Measurements from ENCODE around the gene ALDH1L1.

Gene ALDH1L1

GRCh38 chr3:126056681-126057500 lies 123.5 kb downstream of the ALDH1L1 start:
- no peak overlapping the region for H3K9ac ChIP-seq (ENCODE audit: low read length)
- H3K27ac ChIP-seq (ENCODE audit: low read depth, low read length) = no peak overlapping the region
- no peaks in the 10 kb centered on the region for H3K27me3 ChIP-seq (ENCODE audit: control insufficient read depth, insufficient read depth, low read length)
- H3K4me1 ChIP-seq (ENCODE audit: control insufficient read depth, insufficient read depth, low read length) = peaks cover 2% of the 10 kb centered on the region; the same call in 1 of the 2 replicates
- H3K4me3 ChIP-seq (ENCODE audit: low read depth, low read length) = no peak overlapping the region
- no peaks in the 10 kb centered on the region for H3K9me3 ChIP-seq (ENCODE audit: control insufficient read depth, insufficient read depth, low read depth, low read length)
- H3K36me3 ChIP-seq (ENCODE audit: control insufficient read depth, insufficient read depth, low read length) = no peaks in the 10 kb centered on the region

DNA sequence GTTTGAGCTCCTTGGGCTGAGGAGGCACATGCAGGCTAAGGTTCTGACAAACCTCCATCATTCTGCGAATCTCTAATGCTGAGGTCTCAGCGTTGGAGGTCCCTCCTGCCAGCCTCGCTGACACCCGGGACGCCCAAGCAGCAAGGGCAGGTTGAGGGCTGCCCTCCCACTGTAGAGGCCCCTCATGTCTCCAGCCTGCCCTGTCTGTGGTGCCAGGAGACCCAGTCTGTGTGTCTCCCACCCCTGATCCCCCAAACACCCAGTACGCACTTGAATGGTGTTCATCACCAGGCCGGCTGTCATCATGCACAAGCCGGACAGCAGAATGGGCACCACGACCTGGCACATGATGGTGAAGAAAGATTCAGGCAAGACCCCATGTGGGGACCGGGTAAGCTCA lies 124.3 kb downstream of the ALDH1L1 start:
- Histone ChIP-seq H3K4me3 (ENCODE audit: low read depth, low read length) (no peak overlapping the region), H3K9ac (ENCODE audit: low read length) (no peak overlapping the region), H3K27ac (ENCODE audit: low read depth, low read length) (no peak overlapping the region)

GRCh38 chr3:126054870-126055269 lies 125.5 kb downstream of the ALDH1L1 start:
- H3K9ac ChIP-seq (ENCODE audit: low read length) = no peak overlapping the region
- H3K27ac ChIP-seq (ENCODE audit: low read depth, low read length) = no peak overlapping the region
- no peaks in the 10 kb centered on the region for H3K36me3 ChIP-seq (ENCODE audit: control insufficient read depth, insufficient read depth, low read length)
- H3K27me3 ChIP-seq (ENCODE audit: control insufficient read depth, insufficient read depth, low read length) = no peaks in the 10 kb centered on the region
- H3K9me3 ChIP-seq (ENCODE audit: control insufficient read depth, insufficient read depth, low read depth, low read length) = no peaks in the 10 kb centered on the region
- no peak overlapping the region for H3K4me3 ChIP-seq (ENCODE audit: low read depth, low read length)
- H3K4me1 ChIP-seq (ENCODE audit: control insufficient read depth, insufficient read depth, low read length) = peaks cover 2% of the 10 kb centered on the region; the same call in 1 of the 2 replicates

More for the DNA sequence above, 124.3 kb downstream of the ALDH1L1 start:
- peaks cover 2% of the 10 kb centered on the region; the same call in 1 of the 2 replicates for H3K4me1 ChIP-seq (ENCODE audit: control insufficient read depth, insufficient read depth, low read length)
- H3K27me3 ChIP-seq (ENCODE audit: control insufficient read depth, insufficient read depth, low read length) = no peaks in the 10 kb centered on the region
- H3K36me3 ChIP-seq (ENCODE audit: control insufficient read depth, insufficient read depth, low read length) = no peaks in the 10 kb centered on the region
- H3K9me3 ChIP-seq (ENCODE audit: control insufficient read depth, insufficient read depth, low read depth, low read length) = no peaks in the 10 kb centered on the region

DNA sequence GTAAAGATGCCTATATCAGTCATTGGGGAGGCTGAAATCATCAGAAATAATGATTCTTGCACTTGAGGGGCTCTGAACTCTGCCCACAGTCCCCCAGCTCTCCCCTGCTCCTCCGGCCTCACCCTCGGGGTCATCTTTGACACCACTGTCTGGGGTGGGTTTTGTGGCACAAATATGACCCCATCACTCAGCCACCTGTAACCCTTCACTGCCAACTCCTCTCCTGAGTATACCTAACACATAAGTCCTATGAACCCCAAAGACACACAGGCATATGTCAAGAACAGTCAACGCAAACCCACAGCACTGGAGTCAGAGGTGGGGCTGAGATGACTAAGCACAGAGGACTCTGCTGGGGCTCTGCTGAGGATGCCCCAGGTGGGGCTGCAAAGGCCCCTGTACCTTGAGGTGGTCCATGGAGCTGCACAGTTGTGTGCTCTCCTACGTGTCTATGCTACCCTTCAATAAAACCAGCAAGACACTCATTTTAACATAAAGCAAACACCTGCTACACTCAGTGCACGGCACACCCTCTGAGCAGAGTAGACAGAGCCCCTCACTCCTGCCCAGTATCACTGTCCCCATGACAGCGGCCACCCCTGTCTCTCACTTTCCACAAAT lies 126.3 kb downstream of the ALDH1L1 start:
- H3K27me3 ChIP-seq (ENCODE audit: control insufficient read depth, insufficient read depth, low read length) = no peaks in the 10 kb centered on the region
- H3K9ac ChIP-seq (ENCODE audit: low read length) = no peak overlapping the region
- H3K9me3 ChIP-seq (ENCODE audit: control insufficient read depth, insufficient read depth, low read depth, low read length) = no peaks in the 10 kb centered on the region
- no peaks in the 10 kb centered on the region for H3K36me3 ChIP-seq (ENCODE audit: control insufficient read depth, insufficient read depth, low read length)
- H3K4me3 ChIP-seq (ENCODE audit: low read depth, low read length) = no peak overlapping the region
- H3K27ac ChIP-seq (ENCODE audit: low read depth, low read length) = no peak overlapping the region
- peaks cover 2% of the 10 kb centered on the region; the same call in 1 of the 2 replicates for H3K4me1 ChIP-seq (ENCODE audit: control insufficient read depth, insufficient read depth, low read length)

All from HUES6 (cell line).